Ammon's horn (tissue), 1 donor: ENCODE results near the gene IL21R.
"Not testable (repeated sequence)": the region's sequence is repeated elsewhere in the genome, so short reads cannot be mapped to it uniquely, and the experiment has no call there.

Experiments used
- DNase-seq: peaks from one replicate; pipeline ENCODE4 v3.0.0-alpha.2; 2016; ENCODE audit warnings: low spot score

IL21R gene

GRCh38 chr16:27444015-27444414, 42.0 kb downstream of the IL21R start:
- no peak for DNase-seq

- no peak for DNase-seq
These were observed 42.5 kb downstream of the IL21R start for GRCh38 chr16:27444470-27444869.

- no peak for DNase-seq
These were observed 43.7 kb downstream of the IL21R start for GRCh38 chr16:27445502-27446175.

GRCh38 chr16:27446721-27447120, 44.7 kb downstream of the IL21R start:
- DNase-seq, result no peak

GRCh38 chr16:27447301-27447700, 45.3 kb downstream of the IL21R start:
- DNase-seq, result no peak

GRCh38 chr16:27448532-27449433, 46.8 kb downstream of the IL21R start:
- no peak for DNase-seq

- no peak for DNase-seq
These were observed 47.6 kb downstream of the IL21R start for GRCh38 chr16:27449434-27450195.

GRCh38 chr16:27450196-27450549, 48.2 kb downstream of the IL21R start:
- DNase-seq, result no peak

- DNase-seq, result no peak
These were observed 50.9 kb downstream of the IL21R start for GRCh38 chr16:27452569-27453493.

- DNase-seq, result no peak
These were observed 51.5 kb downstream of the IL21R start for GRCh38 chr16:27453494-27453825.

GRCh38 chr16:27455700-27456099, 53.7 kb downstream of the IL21R start:
- no peak for DNase-seq

GRCh38 chr16:27457605-27457900, 55.6 kb downstream of the IL21R start:
- DNase-seq, result not testable (repeated sequence)

- no peak for DNase-seq
These were observed 56.3 kb downstream of the IL21R start for GRCh38 chr16:27458258-27458657.

GRCh38 chr16:27458987-27459688, 57.2 kb downstream of the IL21R start:
- DNase-seq, result no peak

GRCh38 chr16:27460213-27460612, 58.2 kb downstream of the IL21R start:
- no peak for DNase-seq

- DNase-seq, result no peak
These were observed 58.9 kb downstream of the IL21R start for GRCh38 chr16:27460663-27461482.

GRCh38 chr16:27461483-27462171, 59.7 kb downstream of the IL21R start:
- no peak for DNase-seq

- DNase-seq, result no peak
These were observed 60.3 kb downstream of the IL21R start for GRCh38 chr16:27462200-27462845.
